IMR-90 (cell line): Measurements from ENCODE around the gene MUC21.

Experiments used
- CTCF ChIP-seq: conservative IDR thresholded peaks from 2 replicates; pipeline ENCODE4 v1.5.1; 2012; ENCODE audit warnings: mild to moderate bottlenecking, low read depth, low read length, improper control_type of control experiment
- MAZ ChIP-seq: IDR thresholded peaks from 2 replicates; pipeline ENCODE4 v1.6.1; 2012; ENCODE audit warnings: low read depth, mild to moderate bottlenecking, low read length, improper control_type of control experiment, moderate library complexity, borderline replicate concordance
- POLR2A ChIP-seq: IDR thresholded peaks from 2 replicates; pipeline ENCODE4 v1.6.1; 2012; ENCODE audit warnings: mild to moderate bottlenecking, low read depth, low read length
- SMC3 ChIP-seq: fragments of 150-350 bp; IDR thresholded peaks from 2 replicates; pipeline ENCODE4 v1.6.1; 2016; ENCODE audit warnings: low read depth, mild to moderate bottlenecking, antibody characterized with exemption, low read length, moderate library complexity
- USF2 ChIP-seq: fragments of 150-350 bp; IDR thresholded peaks from 2 replicates; pipeline ENCODE4 v1.6.1; 2017; ENCODE audit warnings: mild to moderate bottlenecking, antibody characterized with exemption, low read length, low read depth

GRCh38 chr6:30935018-30935417 lies 48.5 kb upstream of the MUC21 start:
- TF ChIP-seq POLR2A (no peak), CTCF (no peak), SMC3 (no peak), MAZ (no peak), USF2 (no peak)
